ENCODE data around the gene TMPRSS9. TPM values are rescaled to one million over a fixed set of nuclear protein-coding genes. Genes with fewer than 3 reads are reported as not detected.

TMPRSS9 gene
- polyA plus RNA-seq, 1 donor from 2014 or later, result not detected

DNA sequence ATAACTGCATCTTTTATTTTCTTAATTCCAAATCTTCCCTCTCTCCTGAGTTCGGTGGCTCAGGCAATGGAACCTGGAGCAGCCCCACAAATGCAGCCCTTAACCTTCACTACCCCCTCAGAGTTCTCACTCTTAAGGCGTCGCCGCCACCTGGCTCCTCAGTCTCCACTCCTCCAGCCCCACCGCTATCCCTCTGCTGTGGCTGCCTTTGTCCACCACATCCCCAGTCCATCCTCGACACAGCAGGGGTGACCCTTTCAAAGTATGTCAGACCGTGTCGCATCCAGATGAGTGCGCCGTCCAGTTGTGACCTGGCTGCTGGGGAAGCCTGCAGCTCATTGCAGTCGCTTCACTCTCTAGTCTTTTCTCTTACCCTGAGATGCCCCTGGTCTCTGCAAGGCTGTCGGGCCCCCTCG is 30.6 kb upstream of the TMPRSS9 start:
- Histone ChIP-seq H3K27me3 (ENCODE audit: insufficient read depth, low read depth, low read length) (no peaks in the 10 kb centered on the region), H3F3A (ENCODE audit: insufficient read depth, low read length, poor library complexity, severe bottlenecking) (no peaks in the 10 kb centered on the region), H3K4me3 (ENCODE audit: low read length) (peak overlapping the region; percentile 98), H3K4me2 (ENCODE audit: low read length) (peak overlapping the region; percentile 61), H2AFZ (ENCODE audit: low read depth, low read length) (no peak overlapping the region), H3K9ac (ENCODE audit: low read length) (peak overlapping the region; percentile 89), H3K79me2 (replicated peaks; ENCODE audit: insufficient read depth, low read length) (peaks cover 57% of the 10 kb centered on the region), H3K9me3 (ENCODE audit: low read length) (no peaks in the 10 kb centered on the region), H3K36me3 (ENCODE audit: insufficient read depth, low read length) (no peaks in the 10 kb centered on the region), H3K27ac (ENCODE audit: low read length) (peak overlapping the region; percentile 89), H3K9me2 (ENCODE audit: insufficient read depth, low read length) (no peaks in the 10 kb centered on the region), H4K20me1 (ENCODE audit: insufficient read depth) (no peaks in the 10 kb centered on the region)
- no peak for TF ChIP-seq SMC3 (conservative IDR thresholded peaks at IDR 0.05; ENCODE audit: poor library complexity)
- TF ChIP-seq RAD21 (conservative IDR thresholded peaks at IDR 0.05), result no peak
- TF ChIP-seq MXI1 (conservative IDR thresholded peaks at IDR 0.05; ENCODE audit: poor library complexity, severe bottlenecking), result no peak
- no peak for TF ChIP-seq TAF1 (IDR thresholded peaks at IDR 0.05; ENCODE audit: low read depth)
- TF ChIP-seq, protein P1, sequence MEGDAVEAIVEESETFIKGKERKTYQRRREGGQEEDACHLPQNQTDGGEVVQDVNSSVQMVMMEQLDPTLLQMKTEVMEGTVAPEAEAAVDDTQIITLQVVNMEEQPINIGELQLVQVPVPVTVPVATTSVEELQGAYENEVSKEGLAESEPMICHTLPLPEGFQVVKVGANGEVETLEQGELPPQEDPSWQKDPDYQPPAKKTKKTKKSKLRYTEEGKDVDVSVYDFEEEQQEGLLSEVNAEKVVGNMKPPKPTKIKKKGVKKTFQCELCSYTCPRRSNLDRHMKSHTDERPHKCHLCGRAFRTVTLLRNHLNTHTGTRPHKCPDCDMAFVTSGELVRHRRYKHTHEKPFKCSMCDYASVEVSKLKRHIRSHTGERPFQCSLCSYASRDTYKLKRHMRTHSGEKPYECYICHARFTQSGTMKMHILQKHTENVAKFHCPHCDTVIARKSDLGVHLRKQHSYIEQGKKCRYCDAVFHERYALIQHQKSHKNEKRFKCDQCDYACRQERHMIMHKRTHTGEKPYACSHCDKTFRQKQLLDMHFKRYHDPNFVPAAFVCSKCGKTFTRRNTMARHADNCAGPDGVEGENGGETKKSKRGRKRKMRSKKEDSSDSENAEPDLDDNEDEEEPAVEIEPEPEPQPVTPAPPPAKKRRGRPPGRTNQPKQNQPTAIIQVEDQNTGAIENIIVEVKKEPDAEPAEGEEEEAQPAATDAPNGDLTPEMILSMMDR (IDR thresholded peaks at IDR 0.05; ENCODE audit: poor library complexity, severe bottlenecking), result no peak
- TF ChIP-seq, protein P2, sequence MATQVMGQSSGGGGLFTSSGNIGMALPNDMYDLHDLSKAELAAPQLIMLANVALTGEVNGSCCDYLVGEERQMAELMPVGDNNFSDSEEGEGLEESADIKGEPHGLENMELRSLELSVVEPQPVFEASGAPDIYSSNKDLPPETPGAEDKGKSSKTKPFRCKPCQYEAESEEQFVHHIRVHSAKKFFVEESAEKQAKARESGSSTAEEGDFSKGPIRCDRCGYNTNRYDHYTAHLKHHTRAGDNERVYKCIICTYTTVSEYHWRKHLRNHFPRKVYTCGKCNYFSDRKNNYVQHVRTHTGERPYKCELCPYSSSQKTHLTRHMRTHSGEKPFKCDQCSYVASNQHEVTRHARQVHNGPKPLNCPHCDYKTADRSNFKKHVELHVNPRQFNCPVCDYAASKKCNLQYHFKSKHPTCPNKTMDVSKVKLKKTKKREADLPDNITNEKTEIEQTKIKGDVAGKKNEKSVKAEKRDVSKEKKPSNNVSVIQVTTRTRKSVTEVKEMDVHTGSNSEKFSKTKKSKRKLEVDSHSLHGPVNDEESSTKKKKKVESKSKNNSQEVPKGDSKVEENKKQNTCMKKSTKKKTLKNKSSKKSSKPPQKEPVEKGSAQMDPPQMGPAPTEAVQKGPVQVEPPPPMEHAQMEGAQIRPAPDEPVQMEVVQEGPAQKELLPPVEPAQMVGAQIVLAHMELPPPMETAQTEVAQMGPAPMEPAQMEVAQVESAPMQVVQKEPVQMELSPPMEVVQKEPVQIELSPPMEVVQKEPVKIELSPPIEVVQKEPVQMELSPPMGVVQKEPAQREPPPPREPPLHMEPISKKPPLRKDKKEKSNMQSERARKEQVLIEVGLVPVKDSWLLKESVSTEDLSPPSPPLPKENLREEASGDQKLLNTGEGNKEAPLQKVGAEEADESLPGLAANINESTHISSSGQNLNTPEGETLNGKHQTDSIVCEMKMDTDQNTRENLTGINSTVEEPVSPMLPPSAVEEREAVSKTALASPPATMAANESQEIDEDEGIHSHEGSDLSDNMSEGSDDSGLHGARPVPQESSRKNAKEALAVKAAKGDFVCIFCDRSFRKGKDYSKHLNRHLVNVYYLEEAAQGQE (IDR thresholded peaks at IDR 0.05; ENCODE audit: borderline replicate concordance), result no peak
- TF ChIP-seq EZH2 (IDR thresholded peaks at IDR 0.05; ENCODE audit: borderline replicate concordance, insufficient read depth, low read length, poor library complexity, severe bottlenecking), result no peak

DNA sequence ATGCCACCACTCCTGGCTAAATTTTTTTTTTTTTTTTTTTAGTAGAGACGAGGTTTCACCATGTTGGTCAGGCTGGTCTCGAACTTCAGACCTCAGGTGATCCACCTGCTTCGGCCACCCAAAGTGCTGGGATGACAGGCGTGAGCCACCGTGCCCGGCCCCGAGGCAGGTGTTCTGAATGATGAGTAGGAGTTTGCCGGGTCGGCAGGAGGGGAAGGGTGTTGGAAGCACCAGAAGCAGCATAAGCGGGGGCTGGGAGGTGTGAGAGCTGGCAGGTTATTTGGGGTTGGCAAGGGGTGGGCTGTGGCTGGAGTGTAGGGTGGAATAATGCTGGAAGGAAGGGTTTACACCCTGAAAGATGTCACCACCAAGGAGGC is 29.8 kb upstream of the TMPRSS9 start:
- peak overlapping the region; percentile 18 for H3K4me3 ChIP-seq (ENCODE audit: low read length)
- no peaks in the 10 kb centered on the region for H3K9me2 ChIP-seq (ENCODE audit: insufficient read depth, low read length)
- H4K20me1 ChIP-seq (ENCODE audit: insufficient read depth), result no peaks in the 10 kb centered on the region
- peaks cover 57% of the 10 kb centered on the region for H3K79me2 ChIP-seq (replicated peaks; ENCODE audit: insufficient read depth, low read length)
- H2AFZ ChIP-seq (ENCODE audit: low read depth, low read length), result no peak overlapping the region
- peak overlapping the region; percentile 5 for H3K9ac ChIP-seq (ENCODE audit: low read length)
- H3K27ac ChIP-seq (ENCODE audit: low read length), result no peak overlapping the region
- no peaks in the 10 kb centered on the region for H3F3A ChIP-seq (ENCODE audit: insufficient read depth, low read length, poor library complexity, severe bottlenecking)
- H3K4me2 ChIP-seq (ENCODE audit: low read length), result no peak overlapping the region
- TF ChIP-seq TAF1 (IDR thresholded peaks at IDR 0.05; ENCODE audit: low read depth), result no peak
- TF ChIP-seq, protein P2 (IDR thresholded peaks at IDR 0.05; ENCODE audit: borderline replicate concordance), result no peak
- TF ChIP-seq SMC3 (conservative IDR thresholded peaks at IDR 0.05; ENCODE audit: poor library complexity), result no peak
- TF ChIP-seq EP300 (conservative IDR thresholded peaks at IDR 0.05; ENCODE audit: poor library complexity, severe bottlenecking), result no peak
- no peak for TF ChIP-seq RAD21 (conservative IDR thresholded peaks at IDR 0.05)
- H3K9me3 ChIP-seq (ENCODE audit: low read length), result no peaks in the 10 kb centered on the region
- no peaks in the 10 kb centered on the region for H3K27me3 ChIP-seq (ENCODE audit: insufficient read depth, low read depth, low read length)
- no peaks in the 10 kb centered on the region for H3K36me3 ChIP-seq (ENCODE audit: insufficient read depth, low read length)

Data from neural cell (in vitro differentiated cells).